Smooth muscle cell (in vitro differentiated cells): Measurements from ENCODE around the gene STK17B. TPM values are rescaled to one million over a fixed set of nuclear protein-coding genes. Genes with fewer than 3 reads are reported as not detected.

Experiments
- DNase-seq: peaks from one replicate; lab custom pipeline; 2025; ENCODE audit not compliant: unreplicated experiment; lab: John Stamatoyannopoulos, UW
- H2AFZ ChIP-seq: fragments of 200-600 bp; sonication (generic); 2 replicates; pipeline ENCODE4 v1.6.0; 2016; ENCODE audit warnings: antibody characterized with exemption, low read depth, mild to moderate bottlenecking
- H3F3A ChIP-seq: fragments of 200-600 bp; sonication (generic); 2 replicates; pipeline ENCODE4 v1.6.0; 2017; ENCODE audit warnings: antibody characterized with exemption, low read depth
- H3K27ac ChIP-seq: fragments of 200-600 bp; sonication (generic); 2 replicates; pipeline ENCODE4 v1.5.1; 2016; ENCODE audit warnings: low read depth, mild to moderate bottlenecking
- H3K27me3 ChIP-seq: fragments of 200-600 bp; sonication (generic); 2 replicates; pipeline ENCODE4 v1.6.1; 2016; ENCODE audit warnings: low read depth, mild to moderate bottlenecking
- H3K36me3 ChIP-seq: fragments of 200-600 bp; sonication (generic); 2 replicates; pipeline ENCODE4 v1.5.1; 2016; ENCODE audit warnings: low read depth
- H3K4me1 ChIP-seq: fragments of 200-600 bp; sonication (generic); 2 replicates; pipeline ENCODE4 v1.5.1; 2016; ENCODE audit warnings: low read depth
- H3K4me2 ChIP-seq: fragments of 200-600 bp; sonication (generic); 2 replicates; pipeline ENCODE4 v1.6.0; 2016; ENCODE audit warnings: mild to moderate bottlenecking
- H3K4me3 ChIP-seq: fragments of 200-600 bp; sonication (generic); 2 replicates; pipeline ENCODE4 v1.5.1; 2016; ENCODE audit warnings: mild to moderate bottlenecking
- H3K79me2 ChIP-seq: fragments of 200-600 bp; sonication (generic); 2 replicates; pipeline ENCODE4 v1.6.0; 2016; ENCODE audit warnings: low read depth, mild to moderate bottlenecking
- H3K9ac ChIP-seq: fragments of 200-600 bp; sonication (generic); 2 replicates; pipeline ENCODE4 v1.6.0; 2016; ENCODE audit warnings: low read depth
- H3K9me3 ChIP-seq: fragments of 200-600 bp; sonication (generic); replicated peaks from 2 replicates; pipeline ENCODE4 v1.5.1; 2016; ENCODE audit warnings: low read depth
- H4K20me1 ChIP-seq: fragments of 200-600 bp; sonication (generic); 2 replicates; pipeline ENCODE4 v1.6.0; 2016; ENCODE audit warnings: low read depth
- CTCF ChIP-seq: fragments of 200-600 bp; sonication (generic); IDR thresholded peaks from 2 replicates; pipeline ENCODE4 v1.5.1; 2017; ENCODE audit warnings: borderline replicate concordance, mild to moderate bottlenecking, antibody characterized with exemption; ENCODE audit not compliant: insufficient read depth, poor library complexity, severe bottlenecking
- WGBS: methylation state at CpG from one replicate; pipeline ENCODE4 v1.1.7; 2016; ENCODE audit warnings: low lambda C conversion rate; 5-methylcytosine and 5-hydroxymethylcytosine counted together
- polyA plus RNA-seq: library from polyadenylated mRNA; unstranded; fragments of >200 nt; fragmentation: Nextera tagmentation; extraction: Ambion mirVana; gene quantifications from 2 replicates; pipeline ENCODE4 v1.2.1, GENCODE V29; 2016
- total RNA-seq: library from RNA; depleted of rRNA; stranded (reverse); fragments of >200 nt; gene quantifications from 2 replicates; pipeline ENCODE4 v1.2.3, GENCODE V29; 2014

Gene STK17B
- total and polyA plus RNA-seq, 2 experiments from 2014 or later = 33.5 to 165 TPM

DNA sequence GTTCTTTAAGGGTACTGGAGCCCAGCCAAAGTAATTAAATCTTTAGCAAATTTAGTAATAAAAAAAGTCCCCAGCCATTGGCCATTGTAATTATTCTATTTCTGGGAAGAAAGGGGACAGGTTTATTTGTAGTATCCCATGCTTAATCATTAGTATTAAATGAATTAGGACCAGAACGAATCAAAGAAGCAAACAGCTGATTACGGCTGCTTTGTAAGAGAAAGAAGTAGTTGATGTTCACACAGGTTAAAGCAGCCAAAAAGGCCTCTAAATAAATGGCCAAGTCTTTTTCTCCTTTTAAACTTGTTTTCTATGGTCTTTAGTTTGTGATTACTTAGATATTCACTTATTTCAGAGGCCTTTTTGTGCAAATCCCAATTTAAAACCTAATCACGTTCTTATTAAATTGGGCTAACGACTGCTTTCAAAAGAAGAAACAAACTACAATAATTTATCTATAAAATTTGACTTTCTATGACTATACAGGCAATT lies 54.1 kb downstream of the STK17B start:
- Histone ChIP-seq H3K27ac (no peak overlapping the region), H3K79me2 (no peaks in the 10 kb centered on the region), H3K4me2 (no peak overlapping the region), H3K4me3 (no peak overlapping the region), H3K9me3 (no peaks in the 10 kb centered on the region), H3K9ac (no peak overlapping the region), H3K36me3 (no peaks in the 10 kb centered on the region), H3F3A (peaks cover 9% of the 10 kb centered on the region), H2AFZ (no peak overlapping the region), H4K20me1 (no peaks in the 10 kb centered on the region), H3K4me1 (peaks cover 15% of the 10 kb centered on the region), H3K27me3 (no peaks in the 10 kb centered on the region)
- no peak for TF ChIP-seq CTCF
- no peak for DNase-seq
- WGBS = 96% methylated on average over 4 of the region's 4 CpGs

DNA sequence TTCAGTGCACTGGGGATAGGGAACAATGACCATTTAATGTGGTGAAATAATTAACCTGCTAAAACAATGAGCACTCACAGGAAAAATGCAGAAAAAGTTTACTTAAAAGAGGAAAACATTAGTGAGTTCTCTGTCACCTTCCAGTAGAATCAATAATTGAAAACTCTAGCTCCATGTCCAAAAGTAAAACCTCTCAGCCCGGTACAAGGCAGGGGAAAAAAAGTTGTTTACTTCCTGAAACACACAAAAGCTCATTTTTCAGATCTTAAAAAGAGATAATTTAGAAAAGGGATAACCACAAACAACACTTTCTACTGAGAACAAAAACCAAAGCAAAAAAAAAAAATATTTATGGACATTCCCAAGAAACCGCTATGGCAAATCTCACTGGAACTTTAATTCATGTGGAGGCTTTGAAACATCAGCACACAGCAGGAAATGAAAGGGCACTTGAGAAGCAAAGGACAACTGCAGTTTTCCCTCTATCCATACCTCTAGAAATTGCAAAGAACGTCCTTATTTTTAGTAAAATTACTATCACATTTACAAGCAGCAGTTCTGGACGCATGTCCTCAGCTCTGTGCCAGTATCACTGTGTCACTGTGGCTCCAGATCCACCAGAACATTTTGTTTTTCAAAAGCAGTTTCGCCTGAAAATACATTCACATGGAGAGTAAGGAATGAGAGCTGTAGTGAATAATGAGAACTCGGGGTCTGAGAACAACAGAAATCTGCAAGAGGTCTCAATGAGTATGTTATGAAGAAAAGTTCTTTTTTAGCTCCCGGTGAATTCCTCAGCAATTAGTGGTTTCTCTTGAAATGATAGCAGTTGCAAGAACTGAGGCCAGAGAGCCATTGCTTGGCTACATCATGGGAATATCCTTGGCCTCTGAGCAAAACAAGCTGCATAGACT lies 58.1 kb downstream of the STK17B start:
- Histone ChIP-seq H3K4me1 (peaks cover 15% of the 10 kb centered on the region), H3K79me2 (no peaks in the 10 kb centered on the region), H4K20me1 (no peaks in the 10 kb centered on the region), H3F3A (peaks cover 9% of the 10 kb centered on the region), H3K36me3 (no peaks in the 10 kb centered on the region), H2AFZ (peak overlapping the region; percentile 56), H3K4me3 (peak overlapping the region; percentile 8), H3K27me3 (no peaks in the 10 kb centered on the region), H3K4me2 (peak overlapping the region; percentile 73), H3K9me3 (no peaks in the 10 kb centered on the region), H3K9ac (no peak overlapping the region), H3K27ac (peak overlapping the region; percentile 87)
- DNase-seq = no peak
- WGBS = 13% methylated on average over 7 of the region's 7 CpGs
- no peak for TF ChIP-seq CTCF

DNA sequence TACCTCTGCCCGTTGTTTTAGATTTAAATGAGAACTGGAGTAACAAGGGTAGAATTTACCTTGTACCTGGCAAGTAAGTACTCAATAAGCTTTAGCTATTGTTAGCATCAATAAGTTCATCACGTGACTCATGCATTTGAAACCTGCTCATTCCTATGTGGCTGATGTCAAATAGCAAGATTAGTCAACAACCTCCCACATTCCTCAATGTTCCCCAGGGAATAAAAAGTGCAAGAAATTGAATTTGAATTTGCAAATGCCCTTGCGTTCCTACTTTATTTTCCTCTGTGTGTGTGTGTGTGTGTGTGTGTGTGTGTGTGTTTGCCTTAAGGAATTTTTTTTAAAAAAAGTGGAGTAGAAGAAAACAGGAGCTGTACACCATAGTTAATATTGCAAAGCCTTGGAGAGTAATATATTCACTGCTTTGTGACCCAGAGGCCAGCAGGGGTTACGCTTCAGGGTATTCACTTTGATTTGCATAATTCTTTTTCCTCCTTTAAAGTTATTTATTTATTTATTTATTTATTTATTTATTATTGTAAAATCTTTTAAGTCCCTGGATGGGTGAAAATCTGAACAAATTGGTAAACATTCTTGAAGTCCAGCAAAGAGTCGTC lies 58.9 kb downstream of the STK17B start:
- Histone ChIP-seq H2AFZ (no peak overlapping the region), H3K9me3 (no peaks in the 10 kb centered on the region), H3K36me3 (no peaks in the 10 kb centered on the region), H3F3A (peaks cover 9% of the 10 kb centered on the region), H3K4me2 (peak overlapping the region; percentile 73), H3K4me3 (no peak overlapping the region), H4K20me1 (no peaks in the 10 kb centered on the region), H3K4me1 (peaks cover 15% of the 10 kb centered on the region), H3K27me3 (no peaks in the 10 kb centered on the region), H3K79me2 (no peaks in the 10 kb centered on the region), H3K9ac (no peak overlapping the region), H3K27ac (peak overlapping the region; percentile 87)
- no peak for TF ChIP-seq CTCF
- DNase-seq = no peak
- 58% methylated on average over 5 of the region's 5 CpGs for WGBS
